ENCODE data around the gene ZNF275. TPM values are rescaled to one million over a fixed set of nuclear protein-coding genes. Genes with fewer than 3 reads are reported as not detected.

The ZNF275 gene
- total and polyA plus RNA-seq, 2 of the 8 experiments (the other 6 are each of a cell fraction or from before 2014, with no cell fraction given): 8.2 to 9.1 TPM

DNA sequence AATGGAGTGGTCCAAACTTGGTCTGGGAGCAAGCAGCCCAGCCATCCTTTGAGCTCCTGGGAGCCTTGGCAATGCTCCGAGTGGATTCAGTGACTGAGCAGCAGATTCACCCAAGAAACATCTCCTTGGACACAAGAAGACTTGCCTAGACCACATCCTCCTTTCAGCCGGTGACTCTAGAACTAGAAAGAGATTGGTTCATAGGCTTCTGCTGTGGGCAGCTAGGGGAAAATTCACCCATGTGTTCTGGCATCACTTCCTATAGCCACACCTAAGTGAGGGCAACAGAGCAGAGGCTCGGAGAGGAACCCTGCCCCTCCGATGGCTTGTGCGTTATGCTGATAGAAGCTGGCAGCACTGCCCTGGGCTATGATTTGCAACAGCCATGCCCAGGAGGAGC lies 16.0 kb downstream of the ZNF275 start:
- Histone ChIP-seq H3K4me1 (replicated peaks in 1 of 4; ENCODE audit: control insufficient read depth in 3 of 4, insufficient read depth in 4 of 4, low read length in 3 of 4) (peaks cover 0 to 2% (median 0%) of the 10 kb centered on the region in 4 experiments; a peak in 1 of 7 replicates), H3K9me3 (ENCODE audit: insufficient read depth in 2 of 2, low read depth in 1 of 2, low read length in 1 of 2) (no peaks in the 10 kb centered on the region)
- WGBS, 2 experiments (ENCODE audit: extremely low coverage in 1 of 2, insufficient coverage in 1 of 2, insufficient read length in 1 of 2, insufficient replicate concordance in 2 of 2, low coverage in 1 of 2, low lambda C conversion rate in 2 of 2, missing lambda C conversion rate in 1 of 2): 87% methylated on average over 5 of the region's 5 CpGs; no CpG with 5 or more reads in 1 of the 2 experiments

More for the DNA sequence above, 16.0 kb downstream of the ZNF275 start:
- no peak overlapping the region for H3K27ac ChIP-seq (ENCODE audit: low read depth, low read length)
- H3K23me2 ChIP-seq (ENCODE audit: low read depth, low read length): no peaks in the 10 kb centered on the region
- no peak overlapping the region for H3K56ac ChIP-seq (replicated peaks; ENCODE audit: insufficient read length, low read depth, low read length)
- H4K20me1 ChIP-seq (replicated peaks in 1 of 2; ENCODE audit: control insufficient read depth in 1 of 2, insufficient read depth in 2 of 2, low read length in 2 of 2): no peaks in the 10 kb centered on the region
- no peaks in the 10 kb centered on the region for H3K79me2 ChIP-seq (ENCODE audit: control insufficient read depth in 1 of 2, insufficient read depth in 2 of 2, low read length in 2 of 2)
- H3K79me1 ChIP-seq (ENCODE audit: low read depth, low read length): no peaks in the 10 kb centered on the region
- H3K36me3 ChIP-seq (ENCODE audit: control insufficient read depth in 2 of 4, insufficient read depth in 4 of 4, low read length in 3 of 4): peaks cover 0 to 19% (median 6%) of the 10 kb centered on the region in 4 experiments; a peak in 5 of 8 replicates
- H2AFZ ChIP-seq (ENCODE audit: low read length): no peak overlapping the region
- no peak overlapping the region for H2BK120ac ChIP-seq (replicated peaks; ENCODE audit: low read depth, low read length)
- ChIA-PET CTCF (ENCODE audit: partially characterized antibody) (interaction anchor here (1.0 to 1.1 kb wide), 2 partner anchors 15 to 390 kb away, joined by 3 to 4 read pairs; partner anchors contain the start of gene ZNF275), POLR2A (ENCODE audit: partially characterized antibody) (interaction anchor here (2.1 kb wide), 1 partner anchor 12 kb away, joined by 9 read pairs; no protein-coding TSS in a partner anchor)
- no peak overlapping the region for H4K8ac ChIP-seq (ENCODE audit: extremely low read depth, insufficient read depth, low read length)
- FAIRE-seq (no peak), DNase-seq (ENCODE audit: low read depth in 1 of 2, low spot score in 2 of 2) (no peak)
- H3K23ac ChIP-seq (ENCODE audit: insufficient read length): no peak overlapping the region
- H4K5ac ChIP-seq (ENCODE audit: insufficient read length, low read depth, low read length): no peak overlapping the region
- no peak overlapping the region for H3K14ac ChIP-seq (ENCODE audit: insufficient read length)
- no peak overlapping the region for H3K4me3 ChIP-seq (ENCODE audit: extremely low read depth in 1 of 4, insufficient read depth in 2 of 4, low read depth in 3 of 4, low read length in 4 of 4)
- H2BK5ac ChIP-seq (ENCODE audit: low read depth, low read length): no peak overlapping the region
- H3K27me3 ChIP-seq (replicated peaks in 1 of 4; ENCODE audit: control insufficient read depth in 3 of 4, extremely low read depth in 1 of 4, insufficient read depth in 3 of 4, low read length in 3 of 4): no peaks in the 10 kb centered on the region
- no peak overlapping the region for H2BK12ac ChIP-seq (ENCODE audit: low read depth, low read length)
- no peak overlapping the region for H2AK5ac ChIP-seq (ENCODE audit: low read depth, low read length)
- H2BK20ac ChIP-seq (ENCODE audit: low read length): no peak overlapping the region
- H2BK15ac ChIP-seq (ENCODE audit: low read length): no peak overlapping the region
- no peak overlapping the region for H3K4me2 ChIP-seq (ENCODE audit: insufficient read depth in 1 of 2, low read depth in 2 of 2, low read length in 2 of 2)
- no peak overlapping the region for H4K91ac ChIP-seq (replicated peaks; ENCODE audit: insufficient read length, low read length)
- H3K9ac ChIP-seq (replicated peaks in 1 of 4; ENCODE audit: extremely low read depth in 1 of 4, low read depth in 3 of 4, low read length in 3 of 4): no peak overlapping the region
- H3K4ac ChIP-seq (replicated peaks; ENCODE audit: insufficient read length, low read depth, low read length): no peak overlapping the region
- H3K18ac ChIP-seq (ENCODE audit: extremely low read depth, low read length): no peak overlapping the region

Data from H1 (cell line).